ENCODE measurements around the gene MYH7.

DNA sequence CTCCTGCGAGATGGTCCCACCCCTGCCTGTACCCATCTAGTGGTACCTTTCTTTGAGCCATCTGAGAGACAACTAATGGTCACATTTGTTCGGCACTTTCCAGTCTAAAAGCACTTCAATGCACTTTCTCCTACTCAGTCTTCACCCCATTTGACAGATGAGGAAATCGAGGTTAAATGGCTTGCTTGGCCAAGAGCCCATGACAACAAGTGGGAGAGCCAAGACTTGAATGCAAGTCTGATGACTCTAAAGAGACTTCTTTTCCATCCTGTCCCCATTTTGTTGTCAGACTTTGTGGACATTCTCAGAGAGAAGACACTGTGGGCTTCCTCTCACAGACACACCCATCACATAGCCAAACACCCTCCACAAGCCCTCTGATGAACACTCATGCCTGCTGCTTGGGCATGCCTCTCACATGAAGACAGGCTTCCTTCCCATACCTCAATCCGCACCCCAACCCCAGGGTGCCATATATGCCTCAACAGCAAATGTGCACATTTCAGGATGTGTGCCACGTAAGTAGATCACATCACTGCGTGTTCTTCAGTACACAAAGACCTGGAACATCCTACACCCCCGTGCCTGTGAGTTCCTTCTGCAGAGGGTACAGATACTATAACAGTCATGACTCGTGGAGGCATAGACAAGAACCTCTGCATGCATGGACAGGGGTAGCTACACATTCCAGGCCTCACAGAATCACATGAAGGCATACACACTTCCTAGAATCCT, 805 bp downstream of the MYH7 start:
- TF ChIP-seq, protein P1, sequence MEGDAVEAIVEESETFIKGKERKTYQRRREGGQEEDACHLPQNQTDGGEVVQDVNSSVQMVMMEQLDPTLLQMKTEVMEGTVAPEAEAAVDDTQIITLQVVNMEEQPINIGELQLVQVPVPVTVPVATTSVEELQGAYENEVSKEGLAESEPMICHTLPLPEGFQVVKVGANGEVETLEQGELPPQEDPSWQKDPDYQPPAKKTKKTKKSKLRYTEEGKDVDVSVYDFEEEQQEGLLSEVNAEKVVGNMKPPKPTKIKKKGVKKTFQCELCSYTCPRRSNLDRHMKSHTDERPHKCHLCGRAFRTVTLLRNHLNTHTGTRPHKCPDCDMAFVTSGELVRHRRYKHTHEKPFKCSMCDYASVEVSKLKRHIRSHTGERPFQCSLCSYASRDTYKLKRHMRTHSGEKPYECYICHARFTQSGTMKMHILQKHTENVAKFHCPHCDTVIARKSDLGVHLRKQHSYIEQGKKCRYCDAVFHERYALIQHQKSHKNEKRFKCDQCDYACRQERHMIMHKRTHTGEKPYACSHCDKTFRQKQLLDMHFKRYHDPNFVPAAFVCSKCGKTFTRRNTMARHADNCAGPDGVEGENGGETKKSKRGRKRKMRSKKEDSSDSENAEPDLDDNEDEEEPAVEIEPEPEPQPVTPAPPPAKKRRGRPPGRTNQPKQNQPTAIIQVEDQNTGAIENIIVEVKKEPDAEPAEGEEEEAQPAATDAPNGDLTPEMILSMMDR (IDR thresholded peaks at IDR 0.05; ENCODE audit: insufficient read depth, low read depth, low read length) = no peak
- no peak for TF ChIP-seq EZH2 (IDR thresholded peaks at IDR 0.05; ENCODE audit: insufficient read depth, low read length)

Data from astrocyte (in vitro differentiated cells and primary cell).